ENCODE data around the gene TMEM63C. TPM values are rescaled to one million over a fixed set of nuclear protein-coding genes. Genes with fewer than 3 reads are reported as not detected.
A peak's percentile ranks its signal among the peaks of the same experiment; 100 is the strongest.

Gene TMEM63C, protein sequence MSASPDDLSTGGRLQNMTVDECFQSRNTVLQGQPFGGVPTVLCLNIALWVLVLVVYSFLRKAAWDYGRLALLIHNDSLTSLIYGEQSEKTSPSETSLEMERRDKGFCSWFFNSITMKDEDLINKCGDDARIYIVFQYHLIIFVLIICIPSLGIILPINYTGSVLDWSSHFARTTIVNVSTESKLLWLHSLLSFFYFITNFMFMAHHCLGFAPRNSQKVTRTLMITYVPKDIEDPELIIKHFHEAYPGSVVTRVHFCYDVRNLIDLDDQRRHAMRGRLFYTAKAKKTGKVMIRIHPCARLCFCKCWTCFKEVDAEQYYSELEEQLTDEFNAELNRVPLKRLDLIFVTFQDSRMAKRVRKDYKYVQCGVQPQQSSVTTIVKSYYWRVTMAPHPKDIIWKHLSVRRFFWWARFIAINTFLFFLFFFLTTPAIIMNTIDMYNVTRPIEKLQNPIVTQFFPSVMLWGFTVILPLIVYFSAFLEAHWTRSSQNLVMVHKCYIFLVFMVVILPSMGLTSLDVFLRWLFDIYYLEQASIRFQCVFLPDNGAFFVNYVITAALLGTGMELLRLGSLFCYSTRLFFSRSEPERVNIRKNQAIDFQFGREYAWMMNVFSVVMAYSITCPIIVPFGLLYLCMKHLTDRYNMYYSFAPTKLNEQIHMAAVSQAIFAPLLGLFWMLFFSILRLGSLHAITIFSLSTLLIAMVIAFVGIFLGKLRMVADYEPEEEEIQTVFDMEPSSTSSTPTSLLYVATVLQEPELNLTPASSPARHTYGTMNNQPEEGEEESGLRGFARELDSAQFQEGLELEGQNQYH
- total RNA-seq (2014; rRNA removed; shearing (Covaris generic); ENCODE audit: low replicate concordance), result 0.57 TPM in 1 of 2 replicates, not detected in the other

DNA sequence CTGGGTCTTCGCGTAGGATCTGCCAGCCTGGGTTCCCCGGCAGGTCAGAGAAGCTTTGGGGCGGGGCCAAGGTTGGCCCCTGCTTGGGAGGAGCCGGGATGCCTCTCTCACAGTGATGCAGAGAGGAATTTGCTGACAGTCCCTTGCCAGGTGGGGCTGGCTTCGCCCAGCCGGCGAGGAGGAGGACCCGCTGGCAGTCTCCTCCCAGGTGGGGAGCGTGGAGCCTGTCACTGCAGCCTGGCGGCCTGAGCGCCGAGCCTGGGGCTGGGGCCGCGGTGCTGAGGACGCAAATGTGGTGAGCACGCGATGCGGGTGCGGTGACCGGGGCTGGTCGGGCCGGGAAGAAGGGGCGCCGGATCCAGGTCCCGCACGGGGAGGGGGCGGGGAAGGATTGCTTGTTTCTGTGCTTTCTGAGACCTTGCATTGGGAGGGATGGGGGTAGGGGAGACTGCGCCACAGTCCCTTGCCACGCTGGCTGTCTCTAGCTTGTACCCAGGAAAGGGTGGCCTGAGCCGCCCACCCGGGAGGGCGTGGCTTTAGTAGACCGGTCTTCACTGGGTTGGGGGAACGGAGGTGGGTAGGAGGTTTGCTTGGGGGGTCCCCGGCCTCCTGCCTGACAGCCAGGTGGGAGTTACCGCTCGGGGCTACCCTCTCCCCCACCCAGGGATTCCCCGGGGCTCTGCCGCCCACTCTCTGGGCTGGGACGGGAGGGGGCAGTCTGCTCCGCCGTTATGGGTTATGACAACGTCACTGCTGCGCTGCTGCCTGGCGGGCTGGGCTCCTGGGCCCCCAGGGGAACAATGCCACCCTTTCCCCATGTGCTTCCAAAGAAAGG is at the start of gene TMEM63C:
TMEM63C (plus strand) TSS at position 196 of the 835 bp plus-strand sequence. CDS start 37,016 bp downstream, outside the sequence.
- in situ Hi-C loops (cut with HindIII; ENCODE audit: low pct_unique_long_range_greater_than_20kb, low sequenced_read_pairs), result no loop called here
- peak; percentile 89 for DNase-seq (ENCODE audit: low read depth)

- no peak for DNase-seq (ENCODE audit: low read depth)
- in situ Hi-C loops (cut with HindIII; ENCODE audit: low pct_unique_long_range_greater_than_20kb, low sequenced_read_pairs), result no loop called here
Measured at GRCh38 chr14:77131871-77132486, 49.6 kb upstream of the TMEM63C start.

- DNase-seq (ENCODE audit: low read depth), result peak; percentile 65
- in situ Hi-C loops (cut with HindIII; ENCODE audit: low pct_unique_long_range_greater_than_20kb, low sequenced_read_pairs), result no loop called here
Measured at GRCh38 chr14:77133720-77134338, 47.8 kb upstream of the TMEM63C start.

- in situ Hi-C loops (cut with HindIII; ENCODE audit: low pct_unique_long_range_greater_than_20kb, low sequenced_read_pairs), result no loop called here
- no peak for DNase-seq (ENCODE audit: low read depth)
Measured at GRCh38 chr14:77139022-77139421, 42.6 kb upstream of the TMEM63C start.

DNA sequence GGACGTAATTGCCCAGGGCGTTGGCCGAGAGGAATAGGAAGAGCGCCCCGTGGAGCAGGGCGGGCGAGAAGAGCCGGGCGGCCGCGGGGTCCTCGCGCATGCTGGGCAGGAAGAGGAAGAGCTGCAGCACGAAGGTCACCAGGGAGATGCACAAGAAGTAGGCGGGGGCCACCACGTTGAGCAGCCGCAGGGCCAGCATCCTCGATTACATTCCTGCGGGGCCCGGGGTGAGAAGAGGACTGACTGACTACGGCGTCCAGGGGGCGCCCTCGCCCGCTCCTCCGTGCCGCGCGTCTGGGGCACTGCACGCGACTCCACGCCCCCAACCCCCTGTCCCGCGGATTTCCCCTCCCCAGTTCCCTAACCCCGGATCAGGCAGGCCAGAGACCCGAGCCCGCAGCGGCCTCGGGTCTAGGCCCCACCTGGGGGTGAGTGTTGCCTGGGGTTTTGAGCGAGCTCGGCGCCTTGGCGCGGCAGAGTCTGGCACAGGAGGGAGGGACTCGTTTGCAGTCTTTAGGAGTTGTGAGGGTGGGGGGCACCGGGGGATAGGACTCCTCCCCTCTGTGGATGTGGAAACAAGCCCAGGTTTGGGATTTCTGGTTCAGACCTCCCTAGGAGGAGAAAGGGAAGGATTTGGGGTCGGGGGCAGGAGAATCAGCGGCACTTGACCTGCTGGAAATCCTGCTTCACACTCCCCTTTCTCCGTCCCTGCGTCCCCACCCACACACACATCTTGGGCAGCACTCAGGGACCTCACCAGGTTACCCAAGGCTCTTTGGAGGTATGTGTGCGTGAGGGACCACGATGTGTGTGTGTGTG is 41.8 kb upstream of the TMEM63C start:
- in situ Hi-C loops (cut with HindIII; ENCODE audit: low pct_unique_long_range_greater_than_20kb, low sequenced_read_pairs), result no loop called here

DNA sequence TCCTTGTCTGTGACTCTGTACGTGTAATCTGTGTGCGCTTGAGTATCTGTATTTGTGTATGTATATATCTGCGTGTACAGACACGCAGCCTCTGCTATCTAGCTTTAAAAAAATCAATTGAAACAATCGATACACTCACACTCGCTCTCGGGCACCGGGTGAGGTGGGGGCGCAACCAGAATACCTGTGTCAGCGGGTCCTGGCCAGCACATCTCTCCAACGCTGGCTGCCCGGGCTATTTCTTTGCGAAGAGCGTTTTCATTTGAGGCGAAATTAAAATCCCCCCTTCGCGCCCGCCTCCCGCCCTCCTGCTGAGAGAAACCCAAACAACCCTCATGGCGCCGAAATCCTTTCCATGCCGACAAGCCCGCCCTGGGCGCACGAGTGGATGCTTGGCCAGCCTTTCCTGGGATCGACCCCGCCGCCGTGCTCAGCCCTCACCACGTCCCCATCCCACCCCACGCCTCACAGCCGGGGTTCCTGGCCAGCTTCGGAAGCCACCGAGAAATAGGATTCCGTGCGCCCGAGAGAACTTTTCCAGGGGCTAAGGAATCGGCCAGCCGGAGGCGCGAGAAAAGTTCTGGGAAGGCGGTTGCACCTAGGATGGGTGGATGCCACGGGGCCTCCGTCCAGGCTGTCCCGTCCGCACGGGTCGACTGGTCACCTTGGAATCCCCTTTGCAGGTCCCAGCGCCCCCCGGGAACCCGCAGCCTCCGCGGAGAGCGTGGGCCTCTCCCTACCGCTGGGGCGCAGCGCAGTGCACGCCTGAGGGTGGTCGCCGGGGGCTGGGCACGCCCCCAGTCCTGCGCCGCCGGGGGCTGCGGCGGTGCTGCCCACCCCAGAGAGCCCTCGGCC is 41.0 kb upstream of the TMEM63C start:
- no peak for DNase-seq (ENCODE audit: low read depth)
- in situ Hi-C loops (cut with HindIII; ENCODE audit: low pct_unique_long_range_greater_than_20kb, low sequenced_read_pairs), result no loop called here

More for the DNA sequence above, 41.8 kb upstream of the TMEM63C start:
- no peak for DNase-seq (ENCODE audit: low read depth)

- in situ Hi-C loops (cut with HindIII; ENCODE audit: low pct_unique_long_range_greater_than_20kb, low sequenced_read_pairs), result no loop called here
- DNase-seq (ENCODE audit: low read depth), result peak; percentile 31
Measured at GRCh38 chr14:77141214-77142004, 40.2 kb upstream of the TMEM63C start, which contains the start of gene ZDHHC22. Gene ZDHHC22 (minus strand): TSS chr14:77141791. CDS start chr14:77139738, 2,053 bp downstream.

- in situ Hi-C loops (cut with HindIII; ENCODE audit: low pct_unique_long_range_greater_than_20kb, low sequenced_read_pairs), result no loop called here
- no peak for DNase-seq (ENCODE audit: low read depth)
Measured at GRCh38 chr14:77142005-77142800, 39.4 kb upstream of the TMEM63C start.

DNA sequence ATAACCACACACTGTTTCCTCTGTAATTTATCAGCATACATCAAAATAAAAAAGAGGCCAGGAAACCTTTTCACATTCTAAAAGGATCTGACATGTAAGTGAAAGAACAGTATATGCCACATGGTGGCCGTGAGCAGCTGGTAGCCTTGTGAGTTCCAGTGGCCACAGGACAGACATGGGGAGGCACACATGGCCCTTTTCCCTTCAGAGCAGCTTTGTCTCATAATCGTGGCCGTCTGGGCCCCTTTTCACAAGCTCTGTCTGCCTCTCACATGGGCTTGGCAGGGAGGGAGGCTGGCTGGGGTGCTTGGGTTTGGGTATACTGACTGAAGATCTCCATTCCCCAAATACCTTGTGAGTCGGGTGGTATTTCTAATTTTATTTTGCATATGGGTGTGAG is 38.5 kb upstream of the TMEM63C start:
- DNase-seq (ENCODE audit: low read depth), result no peak
- in situ Hi-C loops (cut with HindIII; ENCODE audit: low pct_unique_long_range_greater_than_20kb, low sequenced_read_pairs), result no loop called here

GRCh38 chr14:77144412-77145115 is 37.0 kb upstream of the TMEM63C start:
- in situ Hi-C loops (cut with HindIII; ENCODE audit: low pct_unique_long_range_greater_than_20kb, low sequenced_read_pairs), result no loop called here

GRCh38 chr14:77145975-77146740 is 35.4 kb upstream of the TMEM63C start:
- DNase-seq (ENCODE audit: low read depth), result no peak
- in situ Hi-C loops (cut with HindIII; ENCODE audit: low pct_unique_long_range_greater_than_20kb, low sequenced_read_pairs), result no loop called here

More at GRCh38 chr14:77144412-77145115, 37.0 kb upstream of the TMEM63C start:
- DNase-seq (ENCODE audit: low read depth), result no peak

GRCh38 chr14:77148510-77149231 is 32.9 kb upstream of the TMEM63C start:
- in situ Hi-C loops (cut with HindIII; ENCODE audit: low pct_unique_long_range_greater_than_20kb, low sequenced_read_pairs), result no loop called here
- no peak for DNase-seq (ENCODE audit: low read depth)

DNA sequence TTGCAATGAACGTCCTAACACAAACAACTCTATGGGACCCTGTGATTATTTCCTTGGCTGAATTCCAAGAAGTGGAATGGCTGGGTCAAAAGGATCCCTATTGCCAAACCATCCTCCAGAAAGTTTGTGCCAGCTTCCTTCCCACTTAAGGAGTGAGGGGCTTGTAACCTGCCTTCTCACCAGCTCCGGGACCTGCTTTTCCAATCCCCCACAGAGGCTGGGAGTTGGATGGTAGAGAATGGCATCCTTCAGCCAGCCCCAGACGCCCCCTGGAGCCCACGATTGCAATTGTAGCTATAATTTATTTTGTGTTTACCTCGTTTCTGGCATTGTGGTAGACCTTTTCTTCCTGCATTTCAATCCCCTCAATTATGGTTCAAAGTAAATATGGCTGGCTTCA is 30.4 kb upstream of the TMEM63C start:
- no peak for DNase-seq (ENCODE audit: low read depth)
- in situ Hi-C loops (cut with HindIII; ENCODE audit: low pct_unique_long_range_greater_than_20kb, low sequenced_read_pairs), result no loop called here

All from Caki2 (cell line).